ENCODE results near the gene PLCG2. TPM values are rescaled to one million over a fixed set of nuclear protein-coding genes. Genes with fewer than 3 reads are reported as not detected.

PLCG2 gene
- total RNA-seq, 1 experiment from 2014 or later = 6.0 TPM

GRCh38 chr16:81956213-81956948 lies 177.3 kb downstream of the PLCG2 start:
- H3K27me3 ChIP-seq (ENCODE audit: insufficient read depth, low read length) = no peaks in the 10 kb centered on the region
- H3K79me2 ChIP-seq (ENCODE audit: insufficient read depth, low read length) = no peaks in the 10 kb centered on the region
- H3K4me2 ChIP-seq (ENCODE audit: insufficient read depth, insufficient read length, low read length) = no peak overlapping the region
- no peak overlapping the region for H3K23ac ChIP-seq (ENCODE audit: insufficient read length, low read depth, low read length)
- no peak overlapping the region for H3K56ac ChIP-seq (ENCODE audit: insufficient read length, low read depth, low read length)
- Mint-ChIP-seq H3K36me3 (ENCODE audit: insufficient read depth in 1 of 3, low read depth in 3 of 3) (no peaks in the 10 kb centered on the region; a peak in 2 of 7 replicates), H3K4me1 (0 out of 4 replicates have a peak, but pooled peaks cover 0 to 6% of the 10 kb centered on the region in 2 experiments), H3K9me3 (peaks cover 3% of the 10 kb centered on the region in 2 experiments; a peak in 2 of 5 replicates), H3K27ac (no peak overlapping the region), H3K4me3 (no peak overlapping the region), H3K27me3 (ENCODE audit: low read depth) (peaks cover 2% of the 10 kb centered on the region; the same call in 1 of the 2 replicates)
- H3K4me1 ChIP-seq (ENCODE audit: insufficient read depth, low read length) = no peaks in the 10 kb centered on the region
- H2BK20ac ChIP-seq (ENCODE audit: low read depth, low read length, poor library complexity, severe bottlenecking) = no peak overlapping the region
- H3T11ph ChIP-seq (ENCODE audit: low read length) = no peak overlapping the region
- no peak overlapping the region for H2BK12ac ChIP-seq (ENCODE audit: insufficient read length, low read depth, low read length)
- H2BK120ac ChIP-seq (ENCODE audit: low read depth, low read length, poor library complexity, severe bottlenecking) = no peak overlapping the region
- no peaks in the 10 kb centered on the region for H4K20me1 ChIP-seq (ENCODE audit: control insufficient read depth, insufficient read depth, insufficient read length)
- no peak overlapping the region for H3K18ac ChIP-seq (ENCODE audit: insufficient read length, low read depth, low read length)
- TF ChIP-seq, protein P1, sequence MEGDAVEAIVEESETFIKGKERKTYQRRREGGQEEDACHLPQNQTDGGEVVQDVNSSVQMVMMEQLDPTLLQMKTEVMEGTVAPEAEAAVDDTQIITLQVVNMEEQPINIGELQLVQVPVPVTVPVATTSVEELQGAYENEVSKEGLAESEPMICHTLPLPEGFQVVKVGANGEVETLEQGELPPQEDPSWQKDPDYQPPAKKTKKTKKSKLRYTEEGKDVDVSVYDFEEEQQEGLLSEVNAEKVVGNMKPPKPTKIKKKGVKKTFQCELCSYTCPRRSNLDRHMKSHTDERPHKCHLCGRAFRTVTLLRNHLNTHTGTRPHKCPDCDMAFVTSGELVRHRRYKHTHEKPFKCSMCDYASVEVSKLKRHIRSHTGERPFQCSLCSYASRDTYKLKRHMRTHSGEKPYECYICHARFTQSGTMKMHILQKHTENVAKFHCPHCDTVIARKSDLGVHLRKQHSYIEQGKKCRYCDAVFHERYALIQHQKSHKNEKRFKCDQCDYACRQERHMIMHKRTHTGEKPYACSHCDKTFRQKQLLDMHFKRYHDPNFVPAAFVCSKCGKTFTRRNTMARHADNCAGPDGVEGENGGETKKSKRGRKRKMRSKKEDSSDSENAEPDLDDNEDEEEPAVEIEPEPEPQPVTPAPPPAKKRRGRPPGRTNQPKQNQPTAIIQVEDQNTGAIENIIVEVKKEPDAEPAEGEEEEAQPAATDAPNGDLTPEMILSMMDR (conservative IDR thresholded peaks at IDR 0.05) = no peak
- H3K9ac ChIP-seq (ENCODE audit: extremely low read depth, insufficient read length, low read length) = no peak overlapping the region
- H3K4ac ChIP-seq (ENCODE audit: low read depth, low read length) = no peak overlapping the region
- H3K27ac ChIP-seq (ENCODE audit: insufficient read length, low read depth, low read length) = no peak overlapping the region
- H4K5ac ChIP-seq (ENCODE audit: insufficient read length, low read depth, low read length) = no peak overlapping the region
- no peaks in the 10 kb centered on the region for H3K9me3 ChIP-seq (ENCODE audit: control insufficient read depth, low read depth, low read length)
- WGBS (ENCODE audit: extremely low coverage, insufficient read length, low lambda C conversion rate) = no CpG with 5 or more reads among the region's 9 CpGs
- no peak overlapping the region for H3K14ac ChIP-seq (ENCODE audit: insufficient read depth, low read length)
- H2AFZ ChIP-seq (ENCODE audit: low read length) = no peak overlapping the region
- no peak overlapping the region for H4K8ac ChIP-seq (replicated peaks; ENCODE audit: insufficient read length, low read depth, low read length)
- no peak for DNase-seq
- H3K79me1 ChIP-seq (ENCODE audit: insufficient read depth, low read depth, low read length, poor library complexity, severe bottlenecking) = no peaks in the 10 kb centered on the region
- H4K91ac ChIP-seq (ENCODE audit: insufficient read length, low read depth, low read length) = no peak overlapping the region
- no peaks in the 10 kb centered on the region for H3K23me2 ChIP-seq (ENCODE audit: insufficient read length, low read depth, low read length, poor library complexity, severe bottlenecking)
- H2BK15ac ChIP-seq (ENCODE audit: low read depth, low read length) = no peak overlapping the region
- no peak overlapping the region for H2BK5ac ChIP-seq (ENCODE audit: insufficient read length, low read length)
- no peak overlapping the region for H2AK5ac ChIP-seq (ENCODE audit: insufficient read length, low read length)
